Right hindlimb (tissue), 1 donor: ENCODE data around the gene RHOU.
A peak's percentile ranks its signal among the peaks of the same experiment; 100 is the strongest.

Source experiments
- DNase-seq: peaks from one replicate; pipeline ENCODE4 v3.0.0-alpha.2; 2018

Gene RHOU

DNA sequence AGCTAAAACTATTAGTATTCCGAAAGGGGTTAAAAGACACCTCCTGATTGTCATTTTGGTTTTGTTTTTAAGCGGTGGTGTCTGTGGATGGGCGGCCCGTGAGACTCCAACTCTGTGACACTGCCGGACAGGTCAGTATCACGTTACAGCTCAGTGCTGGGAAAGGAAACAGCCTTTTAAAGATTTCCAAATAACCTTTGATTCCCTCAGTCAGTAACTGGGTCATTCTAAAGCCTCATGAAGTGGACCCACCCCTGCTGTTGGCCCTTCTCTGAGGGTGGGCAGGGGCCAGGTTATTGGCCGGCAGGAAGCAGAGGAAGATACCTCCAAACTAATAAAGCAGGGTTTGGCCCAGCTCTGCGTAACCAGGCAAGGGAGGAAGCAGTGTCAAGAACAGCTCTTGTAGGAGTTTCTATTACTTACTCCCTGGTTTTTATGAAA lies 2.3 kb downstream of the RHOU start:
- peak; percentile 23 for DNase-seq

DNA sequence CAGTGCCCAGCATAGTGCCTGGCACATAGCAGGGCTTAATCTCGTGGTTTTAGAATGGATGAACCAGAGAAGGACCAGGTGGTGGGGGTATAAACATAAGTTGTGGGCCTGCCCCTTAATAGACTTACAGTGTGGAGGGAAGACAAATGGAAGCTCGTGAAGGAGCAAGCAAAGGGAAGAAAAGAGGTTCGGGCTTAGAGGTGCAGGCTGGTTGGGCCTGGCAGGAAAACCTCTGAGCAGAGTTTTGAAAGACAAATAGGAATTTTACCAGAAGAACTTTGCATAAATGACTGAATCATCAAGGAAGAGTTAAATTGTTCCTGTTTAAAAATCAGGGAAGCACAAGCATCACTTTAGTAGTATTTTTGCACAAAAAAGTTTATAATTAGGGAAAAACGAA lies 4.5 kb downstream of the RHOU start:
- DNase-seq, result no peak

DNA sequence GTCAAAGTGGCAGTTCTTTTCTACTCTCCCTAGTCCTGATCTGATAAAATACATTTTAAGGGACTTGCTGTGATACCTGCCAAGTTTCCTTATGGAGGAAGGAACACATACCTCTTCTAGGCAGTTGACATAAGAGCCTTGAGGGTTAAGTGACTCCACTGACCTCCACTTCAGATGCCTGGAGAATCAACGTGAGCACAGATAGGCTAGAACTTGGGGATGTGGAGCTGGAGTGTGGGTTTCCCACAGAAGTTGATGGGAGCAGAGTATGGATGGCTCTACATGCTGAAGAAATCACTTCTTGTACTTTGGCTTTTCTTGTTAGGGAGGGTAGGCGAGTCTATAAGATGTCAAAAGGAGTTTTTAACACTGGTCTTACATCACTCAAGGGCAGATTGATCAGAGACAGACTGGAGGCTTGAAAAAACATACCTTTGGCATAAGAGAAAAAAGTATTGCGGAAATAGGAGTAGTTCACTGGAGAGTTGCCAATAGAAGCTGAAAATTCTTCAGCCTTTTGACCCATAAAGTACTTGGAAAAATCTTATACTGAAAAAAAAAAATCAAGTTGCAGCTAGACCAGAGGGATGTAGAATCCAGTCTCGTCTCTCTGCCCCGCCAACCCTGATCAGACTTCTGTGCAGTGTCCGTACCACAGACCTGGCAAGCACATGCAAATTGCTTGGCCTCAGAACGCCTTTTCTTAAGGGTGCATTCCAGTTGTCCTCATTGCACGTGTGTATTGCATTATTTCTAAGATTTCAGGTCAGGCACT lies 5.5 kb downstream of the RHOU start:
- DNase-seq, result peak; percentile 36

DNA sequence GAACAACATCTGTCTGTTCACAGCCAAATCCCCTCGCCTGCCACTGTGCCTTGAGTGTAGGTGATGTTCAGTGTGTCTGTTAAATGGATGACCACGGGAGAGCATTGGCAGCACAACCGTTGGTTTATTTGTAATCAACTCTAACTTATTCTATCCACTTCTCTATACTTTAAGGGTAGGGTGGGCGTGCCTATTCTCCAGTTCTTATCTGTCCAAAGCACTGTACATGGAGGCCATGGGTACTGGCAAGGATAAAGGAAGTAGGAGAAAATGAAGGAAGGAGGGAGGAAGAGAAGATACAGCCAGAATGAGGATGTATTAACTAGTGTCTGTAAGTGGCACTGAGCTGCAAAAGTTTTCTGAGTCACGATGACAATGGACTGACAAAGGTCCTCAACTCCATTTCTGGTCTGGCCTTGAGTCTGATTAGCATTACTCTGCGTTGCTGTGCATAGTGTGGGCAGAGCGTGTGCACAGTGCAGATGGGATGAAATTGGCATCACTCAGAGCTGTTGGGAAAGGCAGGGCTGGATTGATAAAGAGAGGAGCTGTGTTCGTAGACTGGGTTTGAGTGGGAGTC lies 7.1 kb downstream of the RHOU start:
- no peak for DNase-seq

DNA sequence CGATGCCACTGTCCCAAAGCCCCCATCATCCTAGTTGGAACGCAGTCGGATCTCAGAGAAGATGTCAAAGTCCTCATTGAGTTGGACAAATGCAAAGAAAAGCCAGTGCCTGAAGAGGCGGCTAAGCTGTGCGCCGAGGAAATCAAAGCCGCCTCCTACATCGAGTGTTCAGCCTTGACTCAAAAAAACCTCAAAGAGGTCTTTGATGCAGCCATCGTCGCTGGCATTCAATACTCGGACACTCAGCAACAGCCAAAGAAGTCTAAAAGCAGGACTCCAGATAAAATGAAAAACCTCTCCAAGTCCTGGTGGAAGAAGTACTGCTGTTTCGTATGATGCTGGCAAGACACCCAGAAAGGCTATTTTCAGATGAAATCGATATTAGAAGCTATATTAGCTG lies 8.1 kb downstream of the RHOU start:
- DNase-seq, result no peak

DNA sequence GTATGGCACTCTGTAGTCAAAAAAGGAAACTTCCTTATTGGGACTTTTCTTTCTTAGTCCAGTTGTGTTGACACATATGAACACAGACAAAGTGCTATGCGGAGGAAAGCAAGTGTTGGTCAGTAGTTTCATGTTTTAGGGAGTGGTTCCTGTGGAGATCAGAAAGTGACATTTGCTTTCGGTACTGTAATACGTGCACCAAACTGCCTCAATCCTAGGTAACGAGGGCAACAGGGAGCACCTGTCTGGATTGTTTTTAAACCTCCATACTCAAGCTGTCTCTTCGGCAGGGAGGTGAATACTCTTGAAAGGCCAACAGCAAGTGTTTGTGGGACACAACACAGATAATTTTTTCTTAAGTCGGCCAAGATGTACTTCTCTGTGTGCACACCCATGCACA lies 9.1 kb downstream of the RHOU start:
- no peak for DNase-seq

DNA sequence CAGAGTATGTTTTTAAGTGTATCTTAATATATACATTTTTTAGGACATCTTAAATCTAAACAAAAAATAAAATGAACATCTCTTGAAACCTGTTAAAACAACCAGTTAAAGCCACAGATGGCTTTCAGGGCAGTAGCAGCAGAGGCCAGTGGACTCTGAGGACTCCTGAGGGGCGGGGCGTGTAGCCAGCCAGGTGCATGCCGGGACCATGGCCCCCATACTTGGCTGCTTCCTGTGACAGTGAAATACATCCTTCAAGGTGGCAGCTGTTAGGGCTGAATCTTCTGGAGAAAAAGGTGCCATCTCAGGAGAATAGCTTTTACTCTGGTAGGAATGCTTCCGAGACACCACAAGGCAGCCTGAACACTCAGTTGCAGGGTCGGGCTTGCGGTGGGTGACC lies 9.6 kb downstream of the RHOU start:
- DNase-seq, result no peak

DNA sequence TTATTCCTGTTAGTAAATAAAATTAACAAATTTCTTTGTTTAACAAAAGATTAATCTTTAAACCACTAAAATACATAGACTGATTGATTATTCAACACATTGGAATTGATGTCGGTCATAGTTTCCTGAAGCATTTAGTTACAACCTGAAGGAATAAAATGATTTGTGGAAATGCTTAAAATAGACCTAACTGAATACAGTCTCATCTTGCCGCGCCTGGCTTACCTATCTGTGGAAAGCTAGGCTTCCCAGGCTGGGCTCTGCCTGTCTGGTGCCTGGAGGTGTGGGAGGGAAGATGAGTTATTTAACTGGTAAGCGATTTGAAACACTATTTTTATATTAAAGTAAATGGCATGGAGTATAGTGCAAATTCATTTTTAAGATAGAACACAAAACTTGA lies 10.2 kb downstream of the RHOU start:
- no peak for DNase-seq

DNA sequence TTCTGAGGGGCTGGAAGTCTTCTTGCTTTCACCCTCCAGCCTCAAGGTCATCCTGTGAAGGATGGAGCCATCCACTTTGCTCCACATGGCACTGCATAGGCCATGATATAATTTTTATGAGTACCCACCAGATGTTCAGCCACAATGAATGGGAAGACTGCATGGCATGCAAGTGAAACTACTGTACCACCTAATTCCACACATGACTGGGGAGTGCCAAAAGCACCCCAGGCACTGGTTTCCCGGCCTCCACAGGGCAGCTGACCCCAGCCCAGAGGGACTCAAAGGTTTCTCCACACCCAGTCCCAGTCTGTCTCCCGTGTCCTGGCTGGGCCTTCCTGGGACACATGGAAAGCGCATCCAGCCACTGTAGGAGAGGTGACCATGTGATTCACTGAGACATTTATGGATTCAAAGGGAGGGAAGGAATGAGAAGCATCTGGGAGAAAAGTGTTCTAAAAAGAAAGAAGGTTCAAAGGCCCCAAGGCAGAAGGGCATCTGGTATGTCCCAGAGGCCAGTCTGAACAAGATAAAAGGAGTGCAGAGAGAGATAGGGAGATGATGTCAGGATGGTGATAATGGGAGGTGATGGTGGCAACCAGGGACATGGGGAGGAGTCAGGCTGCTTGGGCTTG lies 12.1 kb downstream of the RHOU start:
- DNase-seq, result no peak

DNA sequence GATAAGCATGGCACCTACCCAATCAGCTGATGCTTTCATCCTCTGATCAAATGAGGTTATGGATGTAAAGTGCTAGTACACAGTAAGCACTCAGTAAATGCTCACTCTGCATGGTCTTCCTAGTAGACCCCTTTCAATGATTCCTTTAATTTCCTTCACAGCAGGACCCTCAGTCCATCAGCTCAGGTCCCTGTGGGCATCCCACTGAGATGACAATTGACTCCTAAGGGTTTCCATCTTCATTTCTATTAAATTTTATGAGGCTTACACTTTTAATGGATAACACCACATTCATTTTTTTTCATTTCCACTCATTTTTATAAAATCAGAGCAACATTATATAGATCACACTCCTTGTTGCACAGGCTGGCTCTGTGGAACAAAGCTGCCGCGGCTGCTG lies 12.8 kb downstream of the RHOU start:
- no peak for DNase-seq

DNA sequence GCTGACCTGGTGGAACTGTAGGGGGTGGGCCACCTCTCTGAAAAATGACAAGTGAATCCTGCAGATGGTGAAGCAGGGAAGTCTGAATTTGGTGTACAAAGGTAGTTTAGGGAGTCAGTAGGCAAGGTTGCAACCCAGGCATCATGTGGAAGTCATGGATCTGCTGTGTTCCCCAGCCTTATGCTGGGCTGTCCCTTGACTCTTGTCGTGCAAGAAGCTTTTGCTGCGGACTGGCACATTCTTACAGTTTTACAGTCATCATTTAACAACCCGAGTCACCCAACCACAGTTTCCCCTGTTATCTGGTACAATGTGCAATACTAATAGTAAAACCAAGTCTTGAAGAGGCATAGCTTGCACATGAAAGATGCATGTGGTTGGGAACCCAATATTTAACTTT lies 13.2 kb downstream of the RHOU start:
- DNase-seq, result no peak

DNA sequence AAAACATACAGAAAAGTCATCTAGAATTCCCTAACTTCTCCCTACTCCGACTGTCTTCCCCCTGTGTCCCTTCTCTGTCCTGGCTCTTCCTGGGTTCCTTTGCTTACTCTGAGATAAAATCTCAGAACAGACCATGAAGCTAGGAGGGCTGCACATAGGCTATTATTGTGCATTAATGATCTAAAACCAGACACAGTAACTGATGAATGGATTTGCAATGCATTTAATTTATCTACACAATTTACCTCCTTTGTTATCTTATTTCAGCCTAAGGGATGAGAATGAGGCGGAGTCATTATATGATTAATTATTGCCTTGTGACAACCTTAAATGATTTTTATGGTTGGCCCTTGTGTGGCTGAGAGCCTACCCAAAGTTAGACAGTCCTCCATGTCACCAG lies 14.5 kb downstream of the RHOU start:
- DNase-seq, result no peak

DNA sequence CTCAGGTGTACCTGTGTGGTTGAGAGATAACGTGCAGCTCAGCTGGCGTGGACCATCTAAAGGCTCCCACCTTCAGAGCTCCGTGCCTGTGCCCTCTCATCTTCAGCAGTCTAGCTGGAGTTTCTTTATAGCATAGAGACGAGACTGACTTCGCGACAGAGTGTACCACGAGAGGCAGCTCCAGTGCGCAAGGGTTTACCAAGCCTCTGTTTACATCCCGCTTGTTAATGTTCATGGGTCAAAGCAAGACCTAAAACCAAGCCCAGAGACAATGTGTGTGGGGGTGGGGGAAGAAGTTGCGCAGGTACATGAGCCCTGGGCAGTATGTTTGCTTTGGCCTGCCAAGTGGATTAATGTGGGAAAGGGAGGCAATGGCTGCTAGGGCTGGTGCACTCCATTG lies 15.6 kb downstream of the RHOU start:
- no peak for DNase-seq

DNA sequence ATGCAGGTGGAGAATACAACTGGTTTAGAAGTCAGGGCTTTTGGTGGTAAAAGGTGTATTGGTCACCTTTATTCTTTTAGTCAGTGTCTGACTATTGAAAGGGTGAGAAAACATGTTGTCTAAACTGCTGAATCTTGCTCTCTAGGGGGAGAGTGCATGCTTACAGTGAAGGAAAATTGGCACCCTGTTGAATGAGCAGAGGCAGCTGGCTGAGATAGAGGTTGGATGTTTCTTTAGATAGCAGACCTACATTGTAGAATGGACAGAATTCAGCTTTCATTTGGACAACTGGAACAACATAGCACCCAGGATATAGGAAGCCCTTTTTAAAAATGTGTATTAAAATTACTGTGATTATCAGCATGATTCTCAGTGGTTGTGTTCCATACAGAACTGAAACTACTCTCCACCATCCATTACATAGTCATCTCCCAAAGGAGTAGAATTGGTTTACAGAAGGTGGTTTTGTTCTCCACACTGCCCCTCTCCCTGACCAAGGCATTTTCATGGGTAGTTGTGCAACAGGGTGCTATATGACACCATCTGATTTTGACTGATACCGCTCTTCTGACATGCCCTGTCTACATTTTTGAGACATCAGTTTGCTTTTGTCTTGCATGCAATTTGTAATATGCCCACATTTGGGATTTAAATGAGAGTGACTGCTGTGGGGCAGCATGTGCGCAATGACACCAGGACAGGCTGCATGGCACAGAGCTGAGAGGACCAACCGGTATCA lies 16.2 kb downstream of the RHOU start:
- no peak for DNase-seq

DNA sequence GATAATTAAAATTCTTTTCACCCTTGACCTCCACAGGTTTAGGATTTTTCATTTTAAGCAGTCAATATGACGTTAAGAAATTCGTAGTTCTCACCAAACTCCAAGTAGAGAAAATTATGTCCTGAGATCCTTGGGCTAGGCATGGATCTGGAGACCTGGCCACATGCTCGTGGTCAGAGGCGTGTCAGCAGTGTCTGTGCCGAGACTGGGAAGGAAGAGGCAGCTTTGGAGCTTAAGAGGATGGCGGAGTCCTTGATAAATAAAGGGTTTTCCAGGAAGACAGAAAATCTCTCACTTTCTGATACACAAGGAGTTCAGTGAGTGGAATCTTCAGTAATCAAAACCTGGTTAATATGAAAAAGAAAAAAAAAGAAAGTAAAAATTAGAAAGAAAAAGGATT lies 17.0 kb downstream of the RHOU start:
- DNase-seq, result no peak

DNA sequence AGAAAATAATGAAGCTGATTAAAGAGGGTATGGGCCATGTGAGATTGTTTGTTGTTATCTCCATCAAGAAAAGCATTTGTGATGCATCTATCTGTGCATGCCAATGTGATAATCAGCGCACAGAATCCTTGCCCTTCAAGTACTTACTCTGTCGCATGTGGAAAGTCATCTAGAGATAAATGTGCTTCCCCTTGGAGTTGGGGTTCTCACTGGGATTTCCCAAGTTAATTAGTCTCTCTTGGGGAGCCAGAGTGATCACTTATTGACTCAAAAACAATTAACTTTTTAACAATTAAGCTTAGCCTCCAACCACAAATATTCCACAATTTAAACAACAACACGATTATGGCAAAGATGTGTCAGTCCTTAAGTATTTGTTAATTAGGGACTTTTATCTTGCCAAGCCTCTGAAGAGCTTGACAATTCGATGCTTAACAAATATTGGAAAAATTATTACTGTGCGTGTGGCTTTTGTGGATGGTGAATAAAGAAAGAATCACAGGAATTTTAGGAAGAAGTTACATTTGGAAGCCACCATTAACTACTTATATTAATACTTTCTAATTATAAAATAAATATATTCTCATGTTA lies 17.5 kb downstream of the RHOU start:
- DNase-seq, result no peak

DNA sequence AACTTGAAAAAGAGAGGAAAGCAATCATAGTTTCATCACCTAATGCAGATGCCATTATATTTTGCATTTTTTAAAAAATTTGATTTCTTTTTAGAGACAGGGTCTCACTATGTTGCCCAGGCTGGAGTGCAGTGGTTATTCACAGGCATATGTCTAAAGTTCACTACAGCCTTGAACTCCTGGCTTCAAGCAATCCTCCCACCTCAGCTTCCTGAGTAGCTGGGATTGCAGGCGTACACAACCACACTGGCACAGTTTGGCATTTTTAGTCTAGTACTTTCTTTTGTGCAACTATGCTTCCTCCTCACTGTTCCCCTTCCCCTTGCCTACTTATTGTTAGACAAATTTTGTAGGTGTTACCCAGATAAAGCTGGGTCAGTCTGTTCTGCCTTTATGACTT lies 18.0 kb downstream of the RHOU start:
- DNase-seq, result no peak

DNA sequence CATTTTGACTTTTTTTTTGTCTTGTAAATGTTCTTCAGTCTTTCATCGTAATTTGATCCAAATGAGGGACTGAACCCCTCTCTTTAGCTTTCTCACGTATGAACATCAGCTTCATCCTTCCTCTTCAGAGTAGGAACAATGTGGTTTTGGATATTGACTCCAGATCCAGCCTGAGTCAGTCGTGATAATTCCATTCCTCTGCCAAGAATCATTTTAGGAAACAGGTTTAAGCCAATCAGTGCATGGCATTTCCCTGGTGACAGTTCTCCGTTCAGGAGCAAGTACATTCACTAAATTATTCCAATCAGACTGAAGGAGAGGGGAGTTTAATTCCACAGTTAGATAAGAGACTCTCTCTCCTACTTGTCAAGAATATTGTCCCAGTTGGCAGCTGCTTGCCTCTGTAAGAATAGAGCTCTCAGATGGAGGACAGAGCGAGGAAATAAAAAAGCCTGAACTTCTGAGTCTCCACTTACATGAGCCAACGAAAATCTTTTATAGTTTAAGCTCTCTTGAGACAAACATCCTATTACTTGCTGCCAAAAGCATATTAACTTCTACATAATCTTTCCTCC lies 18.6 kb downstream of the RHOU start:
- no peak for DNase-seq

DNA sequence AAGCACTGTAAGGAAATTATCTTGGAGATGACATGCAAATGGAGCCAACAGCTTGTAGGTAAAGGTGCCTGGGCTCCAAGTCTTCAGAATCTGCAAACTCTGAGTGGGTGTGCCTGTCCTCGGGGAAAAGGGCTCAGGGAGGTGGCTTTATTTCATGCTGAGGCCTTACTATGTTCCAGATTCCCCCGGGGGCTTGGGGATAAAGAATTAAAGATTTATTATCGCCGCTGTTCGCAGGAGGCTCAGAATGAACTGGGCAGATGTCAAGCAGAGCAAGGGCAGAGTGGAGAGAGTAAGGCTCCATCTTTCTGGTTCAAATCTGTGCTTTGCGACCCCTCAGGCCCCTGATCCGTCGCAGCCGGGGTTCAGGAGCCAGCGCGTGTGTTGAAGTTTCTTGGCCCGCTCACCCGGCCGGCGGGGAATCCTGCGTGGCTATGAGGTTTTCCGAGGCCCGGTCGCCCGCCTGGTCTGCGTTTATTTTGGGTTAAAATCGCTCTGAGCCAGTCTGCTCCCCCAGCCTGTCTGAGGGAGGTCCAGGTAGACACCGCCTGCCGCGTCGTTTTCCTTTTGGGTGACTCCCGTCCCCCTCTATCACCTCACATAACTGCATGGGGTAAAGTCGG lies 19.5 kb downstream of the RHOU start:
- no peak for DNase-seq

DNA sequence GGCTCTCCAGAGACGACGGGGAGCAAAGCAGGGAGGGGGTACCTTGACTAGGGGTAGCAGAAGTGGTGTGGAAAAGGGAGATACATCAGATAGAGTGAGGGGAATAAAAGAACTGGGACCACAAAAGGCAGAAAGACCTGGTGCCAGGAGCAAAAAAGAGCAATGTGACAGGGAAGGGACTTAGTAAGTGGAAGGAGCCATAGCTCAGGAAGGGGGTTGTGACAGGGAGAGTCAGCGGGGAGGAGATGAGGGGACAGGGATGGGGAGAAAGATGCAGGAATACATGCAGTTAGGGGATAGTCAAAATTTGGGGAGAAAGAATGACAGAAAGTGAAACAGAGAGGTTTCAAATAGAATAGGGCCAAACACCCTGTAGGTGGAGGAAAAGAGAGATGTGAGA lies 20.5 kb downstream of the RHOU start:
- DNase-seq, result no peak

DNA sequence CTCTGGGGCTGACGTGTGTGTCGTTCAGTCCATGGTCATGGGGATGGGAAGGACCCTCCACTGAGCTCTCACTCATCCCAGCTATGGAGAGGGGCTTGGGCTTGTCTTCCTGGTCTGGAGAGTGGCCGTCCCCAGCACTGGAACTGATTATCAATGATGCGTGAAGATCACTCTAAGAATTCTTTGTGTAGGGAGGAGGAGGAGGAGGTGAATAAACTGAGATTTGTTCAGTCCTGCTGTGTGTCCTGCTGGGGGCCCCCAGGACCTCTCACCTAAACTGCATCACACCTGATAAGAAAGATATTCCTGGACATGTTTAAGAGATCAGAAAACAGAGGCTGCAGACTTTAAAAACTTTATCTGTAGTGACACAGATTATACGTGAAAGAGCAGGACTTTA lies 21.2 kb downstream of the RHOU start:
- DNase-seq, result no peak

DNA sequence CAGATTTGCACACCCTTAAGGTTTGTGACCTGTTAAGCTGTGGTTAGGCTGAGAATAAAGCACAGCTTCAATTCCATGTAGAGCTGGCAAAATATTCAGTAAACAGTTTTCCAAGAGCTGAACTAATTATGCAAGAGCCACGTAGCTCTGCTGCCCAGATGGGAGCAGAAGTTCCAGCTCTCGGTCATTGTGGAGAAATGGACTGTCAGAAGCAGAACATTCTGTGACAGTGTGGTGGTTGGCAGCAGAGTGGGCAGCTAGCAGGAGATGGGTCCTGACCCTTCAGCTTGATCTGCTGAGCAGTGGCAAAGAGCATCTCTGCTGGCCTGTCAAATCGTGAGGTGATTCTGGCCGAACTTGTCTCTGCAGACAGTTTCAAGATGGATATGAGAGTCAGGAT lies 23.2 kb downstream of the RHOU start:
- DNase-seq, result no peak

DNA sequence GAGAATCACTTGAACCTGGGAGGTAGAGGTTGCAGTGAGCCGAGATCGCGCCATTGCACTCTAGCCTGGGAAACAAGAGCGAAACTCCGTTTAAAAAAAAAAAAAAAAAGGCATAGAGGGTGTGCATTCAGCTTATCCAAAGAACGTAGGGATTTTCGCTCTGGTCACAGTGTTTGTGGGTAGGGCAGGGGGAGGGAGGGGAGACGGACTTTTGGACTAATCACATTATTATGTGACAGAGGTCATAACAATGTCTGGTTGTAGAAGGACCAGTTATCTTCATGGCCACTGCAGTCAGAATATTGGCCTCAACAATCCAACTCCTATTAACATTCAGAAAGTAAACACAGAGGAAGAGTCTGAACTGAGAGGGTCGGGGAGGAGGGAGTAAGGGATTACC lies 25.7 kb downstream of the RHOU start:
- DNase-seq, result no peak
